ENCODE results near the gene ERG. TPM values are rescaled to one million over a fixed set of nuclear protein-coding genes. Genes with fewer than 3 reads are reported as not detected.

The ERG gene
- total and polyA plus RNA-seq, 2 of the 8 experiments (the other 6 are each of a cell fraction or from before 2014, with no cell fraction given) = 1.0 to 3.0 TPM

DNA sequence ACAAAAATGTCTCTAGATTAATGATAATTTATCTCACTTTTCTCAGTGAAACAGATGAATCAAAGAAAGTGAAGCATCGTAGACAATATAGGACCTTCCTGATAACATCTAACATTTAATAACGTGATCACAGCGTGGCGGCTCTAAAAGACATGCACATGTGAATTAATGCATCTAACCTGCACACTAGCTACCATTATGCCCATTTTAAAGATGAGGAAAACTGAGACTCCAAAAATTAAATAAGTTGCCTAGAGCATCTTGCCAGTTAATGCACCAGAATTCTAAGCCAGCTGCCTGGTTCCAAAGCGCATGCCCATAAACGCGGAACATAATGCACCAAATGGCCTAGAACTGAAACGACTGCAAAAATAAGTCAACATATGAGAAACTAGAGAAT, 23.5 kb downstream of the ERG start:
- FAIRE-seq = no peak
- H2BK12ac ChIP-seq (ENCODE audit: low read depth, low read length) = no peak overlapping the region
- no peak overlapping the region for H2BK120ac ChIP-seq (replicated peaks; ENCODE audit: low read depth, low read length)
- POLR2A ChIA-PET (ENCODE audit: partially characterized antibody) = no interaction called here
- H2BK20ac ChIP-seq (ENCODE audit: low read length) = no peak overlapping the region
- no peak overlapping the region for H3K4ac ChIP-seq (replicated peaks; ENCODE audit: insufficient read length, low read depth, low read length)
- no peaks in the 10 kb centered on the region for H3K79me1 ChIP-seq (ENCODE audit: low read depth, low read length)
- H3K23me2 ChIP-seq (ENCODE audit: low read depth, low read length) = no peaks in the 10 kb centered on the region
- no peak overlapping the region for H3K14ac ChIP-seq (ENCODE audit: insufficient read length)
- H2BK15ac ChIP-seq (ENCODE audit: low read length) = no peak overlapping the region
- no peak overlapping the region for H2BK5ac ChIP-seq (ENCODE audit: low read depth, low read length)
- H2AK5ac ChIP-seq (ENCODE audit: low read depth, low read length) = no peak overlapping the region
- DNase-seq (ENCODE audit: low read depth in 1 of 2, low spot score in 2 of 2) = no peak
- peaks cover 0 to 11% (median 3%) of the 10 kb centered on the region in 4 experiments; a peak in 4 of 7 replicates for H3K27me3 ChIP-seq (replicated peaks in 1 of 4; ENCODE audit: control insufficient read depth in 3 of 4, extremely low read depth in 1 of 4, insufficient read depth in 3 of 4, low read length in 3 of 4)
- H3K9me3 ChIP-seq (ENCODE audit: insufficient read depth in 2 of 2, low read depth in 1 of 2, low read length in 1 of 2) = no peaks in the 10 kb centered on the region
- WGBS, 2 experiments (ENCODE audit: extremely low coverage in 1 of 2, insufficient coverage in 1 of 2, insufficient read length in 1 of 2, insufficient replicate concordance in 2 of 2, low coverage in 1 of 2, low lambda C conversion rate in 2 of 2, missing lambda C conversion rate in 1 of 2) = 92% methylated on average over 8 of the region's 8 CpGs; no CpG with 5 or more reads in 1 of the 2 experiments
- H3K4me3 ChIP-seq (ENCODE audit: extremely low read depth in 1 of 4, insufficient read depth in 2 of 4, low read depth in 3 of 4, low read length in 4 of 4) = no peak overlapping the region
- no peak overlapping the region for H4K8ac ChIP-seq (ENCODE audit: extremely low read depth, insufficient read depth, low read length)
- no peaks in the 10 kb centered on the region for H3K79me2 ChIP-seq (ENCODE audit: control insufficient read depth in 1 of 2, insufficient read depth in 2 of 2, low read length in 2 of 2)
- CTCF ChIA-PET (ENCODE audit: partially characterized antibody) = no interaction called here
- no peaks in the 10 kb centered on the region for H4K20me1 ChIP-seq (replicated peaks in 1 of 2; ENCODE audit: control insufficient read depth in 1 of 2, insufficient read depth in 2 of 2, low read length in 2 of 2)
- H3K56ac ChIP-seq (replicated peaks; ENCODE audit: insufficient read length, low read depth, low read length) = no peak overlapping the region
- H4K91ac ChIP-seq (replicated peaks; ENCODE audit: insufficient read length, low read length) = no peak overlapping the region
- no peak overlapping the region for H3K27ac ChIP-seq (ENCODE audit: low read depth, low read length)
- peaks cover 0 to 12% (median 6%) of the 10 kb centered on the region in 4 experiments; a peak in 5 of 7 replicates for H3K4me1 ChIP-seq (replicated peaks in 1 of 4; ENCODE audit: control insufficient read depth in 3 of 4, insufficient read depth in 4 of 4, low read length in 3 of 4)
- no peak overlapping the region for H3K23ac ChIP-seq (ENCODE audit: insufficient read length)
- H3K4me2 ChIP-seq (ENCODE audit: insufficient read depth in 1 of 2, low read depth in 2 of 2, low read length in 2 of 2) = no peak overlapping the region
- H3K36me3 ChIP-seq (ENCODE audit: control insufficient read depth in 2 of 4, insufficient read depth in 4 of 4, low read length in 3 of 4) = no peaks in the 10 kb centered on the region
- no peak overlapping the region for H2AFZ ChIP-seq (ENCODE audit: low read length)
- peak; percentile 48; the same call in 1 of the 2 replicates for TF ChIP-seq KDM1A (IDR thresholded peaks at IDR 0.05; ENCODE audit: borderline replicate concordance, low read length)
- TF ChIP-seq MAFK (IDR thresholded peaks at IDR 0.05; ENCODE audit: low read depth, low read length) = no peak
- H4K5ac ChIP-seq (ENCODE audit: insufficient read length, low read depth, low read length) = no peak overlapping the region
- H3K18ac ChIP-seq (ENCODE audit: extremely low read depth, low read length) = no peak overlapping the region
- no peak overlapping the region for H3K9ac ChIP-seq (replicated peaks in 1 of 4; ENCODE audit: extremely low read depth in 1 of 4, low read depth in 3 of 4, low read length in 3 of 4)

Measured in H1 (cell line).